ENCODE data around the gene SDHD. TPM values are rescaled to one million over a fixed set of nuclear protein-coding genes. Genes with fewer than 3 reads are reported as not detected.

SDHD gene
- total and polyA plus RNA-seq, 2 of the 8 experiments (the other 6 are each of a cell fraction or from before 2014, with no cell fraction given): 96.0 to 181 TPM

DNA sequence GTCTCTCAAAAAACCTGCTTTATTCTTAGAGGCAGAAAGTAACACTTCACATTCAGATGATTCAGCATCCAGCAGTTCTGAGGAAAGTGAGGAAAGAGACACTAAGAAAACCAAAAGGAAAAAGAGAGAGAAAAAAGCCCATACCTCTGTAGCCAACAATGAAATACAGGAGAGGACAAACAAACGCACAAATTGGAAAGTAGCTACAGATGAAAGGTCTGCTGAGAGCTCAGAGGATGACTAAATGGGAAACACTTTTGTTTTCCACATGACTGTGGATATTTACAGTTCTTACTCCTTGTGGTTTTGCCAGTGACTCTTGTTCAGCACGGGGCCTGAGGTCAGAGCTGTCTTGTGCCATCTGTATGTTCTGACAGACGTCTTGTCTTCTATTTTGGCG, 3.9 kb upstream of the SDHD start (continued):
- TF ChIP-seq PHF8 (conservative IDR thresholded peaks at IDR 0.05; ENCODE audit: low read depth, low read length): no peak
- TF ChIP-seq CEBPB (IDR thresholded peaks at IDR 0.05; ENCODE audit: low read depth, low read length): no peak
- no peak for TF ChIP-seq FOSL1 (IDR thresholded peaks at IDR 0.05; ENCODE audit: insufficient read depth, low read depth, low read length)
- TF ChIP-seq CREB1 (IDR thresholded peaks at IDR 0.05): no peak

Data from H1 (cell line).